Cerebellar nuclear complex (tissue), 1 donor: ENCODE measurements around the gene FCGBP.
"Not testable (repeated sequence)": the region's sequence is repeated elsewhere in the genome, so short reads cannot be mapped to it uniquely, and the experiment has no call there.

Source experiments
- DNase-seq, 2 experiments: peaks; one replicate each; lab custom pipeline; 2025; lab: John Stamatoyannopoulos, UW

FCGBP gene

DNA sequence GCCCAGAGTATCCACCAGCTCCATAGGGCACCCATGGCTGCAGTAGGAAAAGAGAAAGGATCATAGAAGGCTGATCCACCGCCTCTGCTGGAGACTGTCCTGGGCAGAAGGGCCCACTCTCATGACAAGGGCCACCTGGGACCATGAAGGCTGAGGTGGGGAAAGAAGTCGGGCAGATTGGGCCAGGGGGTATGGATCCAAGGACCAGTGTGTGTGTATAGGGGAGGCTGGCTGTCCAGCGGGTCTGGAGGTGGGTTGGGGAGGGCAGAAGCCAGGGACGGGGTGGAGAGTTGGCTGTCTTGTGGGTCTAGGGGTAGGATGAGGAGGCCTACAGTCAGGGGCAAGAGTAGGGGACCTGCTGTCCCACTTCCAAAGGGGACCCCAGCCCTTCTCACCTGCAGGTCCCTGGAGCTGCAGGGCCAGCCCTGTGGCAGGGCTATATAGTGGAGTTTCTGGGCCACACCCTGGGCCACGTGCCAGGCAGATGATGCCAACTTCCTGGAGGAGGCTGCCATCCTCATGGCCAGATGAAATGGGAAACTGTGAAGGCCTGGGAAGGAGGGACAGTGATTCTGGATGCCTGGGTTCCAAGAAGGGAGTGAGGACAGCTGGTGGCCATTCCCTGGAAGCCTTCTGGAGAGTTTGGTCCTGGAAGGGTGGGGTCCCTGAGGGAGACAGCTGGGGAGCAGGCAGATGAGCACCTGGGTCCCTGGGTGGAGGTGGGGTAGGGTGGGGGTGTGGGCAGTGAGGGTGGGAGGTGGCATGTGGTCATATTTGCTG lies at the start of gene FCGBP:
TSS of gene FCGBP (minus strand) at position 51 of the 780 bp plus-strand sequence.
- no peak for DNase-seq

- DNase-seq, result no peak
Observed at GRCh38 chr19:39983695-39984300, 49.4 kb upstream of the FCGBP start.

DNA sequence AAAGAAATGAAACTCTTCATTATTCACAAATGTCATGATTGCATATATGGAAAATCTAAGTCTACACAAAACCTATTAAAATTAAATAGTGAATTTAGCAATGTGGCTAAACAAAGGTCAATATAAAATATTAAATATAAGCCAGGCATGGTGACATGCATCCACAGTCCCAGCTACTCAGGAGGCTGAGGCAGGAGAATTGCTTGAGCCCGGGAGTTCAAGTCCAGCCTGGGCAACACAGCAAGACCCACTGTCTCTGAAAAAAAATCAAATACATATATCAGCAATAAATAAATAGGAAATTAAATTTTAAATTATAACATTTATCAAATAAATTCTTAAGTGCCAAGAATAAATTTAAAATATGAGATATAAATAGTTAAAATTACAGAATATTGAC lies 48.4 kb upstream of the FCGBP start:
- DNase-seq, result no peak

DNA sequence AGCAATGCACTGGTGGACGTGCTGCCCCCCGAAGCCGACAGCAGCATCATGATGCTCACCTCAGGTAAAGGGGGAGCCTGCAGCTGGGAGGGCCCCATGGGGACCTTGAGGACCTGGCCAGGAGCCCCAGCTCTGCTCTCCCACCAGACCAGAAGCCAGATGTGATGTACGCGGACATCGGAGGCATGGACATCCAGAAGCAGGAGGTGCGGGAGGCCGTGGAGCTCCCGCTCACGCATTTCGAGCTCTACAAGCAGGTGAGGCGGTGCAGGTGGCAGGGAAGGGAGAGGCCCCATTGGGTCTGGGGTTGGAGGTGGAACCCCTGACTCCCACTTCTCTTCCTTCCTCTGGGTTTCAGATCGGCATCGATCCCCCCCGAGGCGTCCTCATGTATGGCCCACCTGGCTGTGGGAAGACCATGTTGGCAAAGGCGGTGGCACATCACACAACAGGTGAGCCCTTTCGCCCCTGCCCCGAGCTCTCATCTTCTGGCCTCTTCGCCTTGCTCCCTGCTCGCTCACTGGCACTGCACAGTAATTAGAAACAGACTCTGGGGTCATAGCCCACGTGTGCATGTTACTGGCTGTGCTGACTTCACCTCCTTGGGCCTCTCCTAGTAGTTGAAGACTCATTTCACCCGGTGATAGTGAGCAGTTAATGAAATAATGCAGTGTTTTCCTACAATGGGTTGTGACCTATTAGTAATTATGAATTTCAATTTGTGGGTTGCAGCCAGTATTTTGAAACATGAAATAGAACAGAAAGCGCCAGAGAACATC lies 40.1 kb upstream of the FCGBP start:
- no peak for DNase-seq

- no peak for DNase-seq
Observed at GRCh38 chr19:39971380-39972035, 37.1 kb upstream of the FCGBP start.

GRCh38 chr19:39970675-39971379 lies 36.4 kb upstream of the FCGBP start, which contains the start of gene PSMC4:
Gene PSMC4 (plus strand): TSS chr19:39971165. CDS start chr19:39971203, 38 bp downstream.
- DNase-seq, result peak; percentile 97 to 98

- no peak for DNase-seq
Observed at GRCh38 chr19:39970425-39970674, 35.9 kb upstream of the FCGBP start.

- DNase-seq, result no peak
Observed at GRCh38 chr19:39969681-39970424, 35.4 kb upstream of the FCGBP start.

- DNase-seq, result no peak
Observed at GRCh38 chr19:39969266-39969665, 34.8 kb upstream of the FCGBP start.

GRCh38 chr19:39968789-39969188 lies 34.4 kb upstream of the FCGBP start:
- DNase-seq, result no peak

DNA sequence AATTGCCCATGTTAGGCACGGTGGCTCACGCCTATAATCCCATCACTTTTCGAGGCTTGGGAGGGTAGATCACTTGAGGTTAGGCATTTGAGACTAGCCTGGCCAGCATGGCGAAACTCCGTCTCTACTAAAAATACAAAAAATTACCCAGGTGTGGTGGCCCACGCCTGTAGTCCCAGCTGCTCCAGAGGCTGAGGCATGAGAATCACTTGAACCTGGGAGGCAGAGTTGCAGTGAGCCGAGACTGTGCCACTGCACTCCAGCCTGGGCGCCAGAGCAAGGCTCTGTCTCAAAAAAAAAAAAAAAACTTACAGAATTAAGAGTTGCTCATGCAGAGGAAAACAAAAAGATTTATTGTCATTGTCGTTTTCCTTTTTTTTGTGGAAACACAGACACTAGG lies 33.1 kb upstream of the FCGBP start:
- DNase-seq, result no peak

DNA sequence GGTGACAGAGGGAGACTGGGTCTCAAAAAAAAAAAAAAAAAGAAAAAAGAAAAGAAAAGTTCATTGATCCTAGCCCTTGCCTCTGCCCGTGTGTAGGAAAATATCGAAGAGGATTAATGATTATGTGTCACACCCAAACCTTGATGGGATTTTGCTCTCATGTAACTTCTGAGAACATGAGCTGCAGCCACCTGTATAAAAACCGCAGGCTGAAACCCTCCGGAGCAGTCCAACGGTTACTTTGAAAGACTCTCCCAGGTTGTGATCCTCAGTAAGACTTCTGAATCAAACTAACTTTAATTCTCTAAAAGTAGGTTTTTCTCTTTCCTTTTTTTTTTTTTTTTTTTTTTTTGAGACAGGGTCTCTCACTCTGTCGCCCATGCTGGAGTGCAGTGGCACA lies 32.2 kb upstream of the FCGBP start:
- DNase-seq, result no peak

DNA sequence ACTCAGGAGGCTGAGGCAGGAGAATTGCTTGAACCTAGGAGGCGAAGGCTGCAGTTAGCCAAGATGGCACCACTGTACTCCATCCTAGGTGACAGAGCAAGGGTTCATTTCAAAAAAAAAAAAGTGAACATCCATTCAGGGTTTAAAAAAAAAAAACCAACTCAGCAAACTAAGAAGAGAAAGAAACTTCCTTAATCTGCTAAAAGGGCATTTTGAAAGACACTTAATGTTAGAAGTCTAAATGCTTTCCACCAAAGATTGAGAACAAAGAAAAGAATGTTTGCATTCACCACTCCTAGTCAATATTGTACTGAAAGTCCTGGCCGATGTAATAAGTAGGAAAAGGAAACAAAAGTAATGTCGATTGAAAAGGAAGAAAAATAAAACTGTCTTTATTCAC lies 29.5 kb upstream of the FCGBP start:
- no peak for DNase-seq

DNA sequence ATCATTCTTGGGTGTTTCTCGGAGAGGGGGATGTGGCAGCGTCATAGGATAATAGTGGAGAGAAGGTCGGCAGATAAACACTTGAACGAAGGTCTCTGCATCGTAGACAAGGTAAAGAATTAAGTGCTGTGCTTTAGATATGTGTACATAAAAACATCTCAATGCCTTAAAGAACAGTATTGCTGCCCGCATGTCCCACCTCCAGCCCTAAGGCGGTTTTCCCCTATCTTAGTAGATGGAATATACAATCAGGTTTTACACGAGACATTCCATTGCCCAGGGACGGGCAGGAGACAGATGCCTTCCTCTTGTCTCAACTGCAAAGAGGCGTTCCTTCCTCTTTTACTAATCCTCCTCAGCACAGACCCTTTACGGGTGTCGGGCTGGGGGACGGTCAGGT lies 25.0 kb upstream of the FCGBP start:
- not testable (repeated sequence) for DNase-seq

DNA sequence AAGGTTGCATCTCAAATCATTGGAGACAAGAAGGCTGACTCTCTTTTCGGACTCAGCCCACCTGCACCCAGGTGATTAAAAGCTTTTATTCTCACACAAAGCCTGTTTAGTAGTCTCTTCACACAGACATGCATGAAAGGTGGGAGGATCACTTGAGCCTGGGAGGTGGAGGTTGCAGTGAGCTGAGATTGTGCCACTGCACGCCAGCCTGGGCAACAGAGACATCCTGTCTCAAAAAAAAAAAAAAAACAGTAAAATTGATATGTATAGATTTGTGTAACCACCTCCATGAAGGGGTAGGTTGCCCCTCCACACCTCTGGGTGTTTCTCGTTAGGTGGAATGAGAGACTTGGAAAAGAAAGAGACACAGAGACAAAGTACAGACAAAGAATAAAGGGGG lies 24.5 kb upstream of the FCGBP start:
- not testable (repeated sequence) for DNase-seq

GRCh38 chr19:39957886-39958285 lies 23.5 kb upstream of the FCGBP start:
- not testable (repeated sequence) for DNase-seq

DNA sequence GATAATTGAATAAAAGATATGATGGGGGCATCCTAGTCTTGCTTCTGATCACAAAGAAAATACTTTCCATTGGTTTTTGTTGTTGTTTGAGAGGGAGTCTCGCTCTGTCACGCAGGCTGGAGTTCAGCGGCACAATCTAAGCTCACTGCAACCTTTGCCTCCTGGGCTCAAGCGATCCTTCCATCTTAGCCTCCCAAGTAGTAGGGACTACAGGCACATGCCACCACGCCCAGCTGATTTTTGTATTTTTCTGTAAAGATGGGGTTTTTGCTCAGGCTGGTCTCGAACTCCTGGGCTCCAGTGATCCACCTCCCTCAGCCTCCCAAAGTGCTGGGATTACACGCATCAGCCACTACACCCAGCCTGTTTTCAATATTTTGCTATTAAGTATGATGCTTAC lies 19.5 kb upstream of the FCGBP start:
- no peak for DNase-seq

- DNase-seq, result no peak
Observed at GRCh38 chr19:39951686-39952085, 17.3 kb upstream of the FCGBP start.

- no peak for DNase-seq
Observed at GRCh38 chr19:39951065-39951650, 16.7 kb upstream of the FCGBP start.

DNA sequence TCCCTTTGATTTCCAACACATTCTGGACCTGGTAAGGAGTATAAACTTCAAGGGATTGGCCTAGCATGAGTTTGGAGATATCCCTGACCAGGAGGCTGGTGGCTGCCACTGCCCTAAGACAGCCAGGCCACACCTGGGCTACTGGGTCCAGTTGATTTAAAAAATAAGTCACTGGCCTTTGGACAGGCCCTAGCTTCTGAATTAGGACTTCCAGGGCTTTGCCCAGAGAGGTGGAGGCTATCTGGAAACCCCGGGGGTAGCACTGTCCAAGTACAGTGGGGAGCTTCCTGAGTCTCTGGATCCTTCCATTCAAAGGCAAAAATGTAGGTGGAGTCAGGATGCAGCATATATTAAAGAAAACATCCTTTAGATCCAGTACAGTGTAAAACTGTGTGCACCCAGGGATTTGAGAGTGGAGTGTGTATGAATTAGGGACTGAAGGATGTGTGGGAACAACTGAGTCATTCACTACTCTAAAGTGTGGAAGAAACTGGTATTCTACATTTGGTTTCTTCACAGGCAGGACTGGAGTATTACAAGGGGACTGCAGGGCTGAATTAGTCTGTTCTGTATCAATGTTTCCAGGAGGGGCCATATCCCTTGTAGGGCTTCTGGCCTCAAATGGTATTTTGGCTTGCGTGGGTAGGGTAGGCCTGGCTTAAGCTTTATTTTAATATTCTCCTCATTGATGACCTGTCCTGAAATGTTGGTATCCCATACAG lies 14.8 kb upstream of the FCGBP start:
- no peak for DNase-seq
